ENCODE results near the gene KRTAP20-3. TPM values are rescaled to one million over a fixed set of nuclear protein-coding genes. Genes with fewer than 3 reads are reported as not detected.

The KRTAP20-3 gene
- total and polyA plus RNA-seq, 2 experiments from 2014 or later, result not detected

GRCh38 chr21:30605968-30606367, 36.7 kb upstream of the KRTAP20-3 start:
- Histone ChIP-seq H3K36me3 (replicated peaks; ENCODE audit: insufficient read depth, low read depth) (no peaks in the 10 kb centered on the region), H3K79me2 (no peaks in the 10 kb centered on the region), H3K9me3 (ENCODE audit: low read depth) (no peaks in the 10 kb centered on the region), H3K27ac (no peak overlapping the region), H3K4me3 (no peak overlapping the region), H2AFZ (no peak overlapping the region), H4K20me1 (ENCODE audit: insufficient read depth, poor library complexity, severe bottlenecking) (no peaks in the 10 kb centered on the region), H3K27me3 (no peaks in the 10 kb centered on the region), H3K4me2 (no peak overlapping the region), H3K9me2 (replicated peaks; ENCODE audit: insufficient read depth) (no peaks in the 10 kb centered on the region), H3K4me1 (ENCODE audit: insufficient read depth) (no peaks in the 10 kb centered on the region)
- TF ChIP-seq EZH2phosphoT487 (IDR thresholded peaks at IDR 0.05; ENCODE audit: low read depth, severe bottlenecking, unreplicated experiment), result no peak
- TF ChIP-seq EZH2 (IDR thresholded peaks at IDR 0.05; ENCODE audit: borderline replicate concordance), result no peak
- TF ChIP-seq CTCF (IDR thresholded peaks at IDR 0.05; ENCODE audit: poor library complexity), result no peak
- WGBS (ENCODE audit: low lambda C conversion rate, missing lambda C conversion rate), result 80% methylated on average over 2 of the region's 2 CpGs
- no peak for DNase-seq (ENCODE audit: low spot score)

- WGBS (ENCODE audit: low lambda C conversion rate, missing lambda C conversion rate), result 88% methylated on average over 2 of the region's 2 CpGs
- H3K79me2 ChIP-seq, result no peaks in the 10 kb centered on the region
- H4K20me1 ChIP-seq (ENCODE audit: insufficient read depth, poor library complexity, severe bottlenecking), result no peaks in the 10 kb centered on the region
- TF ChIP-seq EZH2 (IDR thresholded peaks at IDR 0.05; ENCODE audit: borderline replicate concordance) (no peak), EZH2phosphoT487 (IDR thresholded peaks at IDR 0.05; ENCODE audit: low read depth, severe bottlenecking, unreplicated experiment) (no peak), CTCF (IDR thresholded peaks at IDR 0.05; ENCODE audit: poor library complexity) (no peak)
- H2AFZ ChIP-seq, result no peak overlapping the region
- no peaks in the 10 kb centered on the region for H3K36me3 ChIP-seq (replicated peaks; ENCODE audit: insufficient read depth, low read depth)
- H3K27ac ChIP-seq, result no peak overlapping the region
- no peaks in the 10 kb centered on the region for H3K27me3 ChIP-seq
- H3K9me2 ChIP-seq (replicated peaks; ENCODE audit: insufficient read depth), result no peaks in the 10 kb centered on the region
- H3K4me3 ChIP-seq, result no peak overlapping the region
- no peak for DNase-seq (ENCODE audit: low spot score)
- no peak overlapping the region for H3K4me2 ChIP-seq
- H3K4me1 ChIP-seq (ENCODE audit: insufficient read depth), result no peaks in the 10 kb centered on the region
- H3K9me3 ChIP-seq (ENCODE audit: low read depth), result no peaks in the 10 kb centered on the region
These were observed 30.5 kb upstream of the KRTAP20-3 start for GRCh38 chr21:30612132-30612531.

GRCh38 chr21:30613836-30614235, 28.8 kb upstream of the KRTAP20-3 start, which contains the start of gene KRTAP6-1:
KRTAP6-1 (minus strand) TSS chr21:30613930; CDS start chr21:30613904, 26 bp downstream.
- Histone ChIP-seq H3K4me1 (ENCODE audit: insufficient read depth) (no peaks in the 10 kb centered on the region), H3K4me3 (no peak within 1 kb of the TSS), H3K27ac (no peak within 1 kb of the TSS), H3K9me3 (ENCODE audit: low read depth) (no peaks in the 10 kb centered on the region), H2AFZ (no peak within 1 kb of the TSS), H3K27me3 (no peaks in the 10 kb centered on the region), H4K20me1 (ENCODE audit: insufficient read depth, poor library complexity, severe bottlenecking) (no peaks in the 10 kb centered on the region), H3K4me2 (no peak within 1 kb of the TSS), H3K36me3 (replicated peaks; ENCODE audit: insufficient read depth, low read depth) (no peaks in the 10 kb centered on the region), H3K9me2 (replicated peaks; ENCODE audit: insufficient read depth) (no peaks in the 10 kb centered on the region), H3K79me2 (no peaks in the 10 kb centered on the region)
- no peak for DNase-seq (ENCODE audit: low spot score)
- 68% methylated on average over 2 of the region's 2 CpGs for WGBS (ENCODE audit: low lambda C conversion rate, missing lambda C conversion rate)
- TF ChIP-seq CTCF (IDR thresholded peaks at IDR 0.05; ENCODE audit: poor library complexity) (no peak), EZH2phosphoT487 (IDR thresholded peaks at IDR 0.05; ENCODE audit: low read depth, severe bottlenecking, unreplicated experiment) (no peak), EZH2 (IDR thresholded peaks at IDR 0.05; ENCODE audit: borderline replicate concordance) (no peak)

GRCh38 chr21:30615199-30615598, 27.5 kb upstream of the KRTAP20-3 start:
- no peaks in the 10 kb centered on the region for H3K9me3 ChIP-seq (ENCODE audit: low read depth)
- H4K20me1 ChIP-seq (ENCODE audit: insufficient read depth, poor library complexity, severe bottlenecking), result no peaks in the 10 kb centered on the region
- no peak overlapping the region for H3K4me3 ChIP-seq
- no peak for DNase-seq (ENCODE audit: low spot score)
- no peak overlapping the region for H3K27ac ChIP-seq
- no peaks in the 10 kb centered on the region for H3K4me1 ChIP-seq (ENCODE audit: insufficient read depth)
- no peak overlapping the region for H3K4me2 ChIP-seq
- H3K36me3 ChIP-seq (replicated peaks; ENCODE audit: insufficient read depth, low read depth), result no peaks in the 10 kb centered on the region
- H2AFZ ChIP-seq, result no peak overlapping the region
- H3K9me2 ChIP-seq (replicated peaks; ENCODE audit: insufficient read depth), result no peaks in the 10 kb centered on the region
- no peak for TF ChIP-seq CTCF (IDR thresholded peaks at IDR 0.05; ENCODE audit: poor library complexity)
- no peak for TF ChIP-seq EZH2 (IDR thresholded peaks at IDR 0.05; ENCODE audit: borderline replicate concordance)
- no peak for TF ChIP-seq EZH2phosphoT487 (IDR thresholded peaks at IDR 0.05; ENCODE audit: low read depth, severe bottlenecking, unreplicated experiment)
- no peaks in the 10 kb centered on the region for H3K79me2 ChIP-seq
- H3K27me3 ChIP-seq, result no peaks in the 10 kb centered on the region

All from hepatocyte (in vitro differentiated cells).